ENCODE measurements around the gene CERS1.
A peak's percentile ranks its signal among the peaks of the same experiment; 100 is the strongest.

Gene CERS1

GRCh38 chr19:18939922-18940768 lies 44.2 kb upstream of the CERS1 start:
- peak; percentile 66 for DNase-seq (ENCODE audit: low read depth)
- TF ChIP-seq, protein P1, sequence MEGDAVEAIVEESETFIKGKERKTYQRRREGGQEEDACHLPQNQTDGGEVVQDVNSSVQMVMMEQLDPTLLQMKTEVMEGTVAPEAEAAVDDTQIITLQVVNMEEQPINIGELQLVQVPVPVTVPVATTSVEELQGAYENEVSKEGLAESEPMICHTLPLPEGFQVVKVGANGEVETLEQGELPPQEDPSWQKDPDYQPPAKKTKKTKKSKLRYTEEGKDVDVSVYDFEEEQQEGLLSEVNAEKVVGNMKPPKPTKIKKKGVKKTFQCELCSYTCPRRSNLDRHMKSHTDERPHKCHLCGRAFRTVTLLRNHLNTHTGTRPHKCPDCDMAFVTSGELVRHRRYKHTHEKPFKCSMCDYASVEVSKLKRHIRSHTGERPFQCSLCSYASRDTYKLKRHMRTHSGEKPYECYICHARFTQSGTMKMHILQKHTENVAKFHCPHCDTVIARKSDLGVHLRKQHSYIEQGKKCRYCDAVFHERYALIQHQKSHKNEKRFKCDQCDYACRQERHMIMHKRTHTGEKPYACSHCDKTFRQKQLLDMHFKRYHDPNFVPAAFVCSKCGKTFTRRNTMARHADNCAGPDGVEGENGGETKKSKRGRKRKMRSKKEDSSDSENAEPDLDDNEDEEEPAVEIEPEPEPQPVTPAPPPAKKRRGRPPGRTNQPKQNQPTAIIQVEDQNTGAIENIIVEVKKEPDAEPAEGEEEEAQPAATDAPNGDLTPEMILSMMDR (conservative IDR thresholded peaks at IDR 0.05; ENCODE audit: low read depth, low read length): no peak
- H3K4me3 ChIP-seq (ENCODE audit: low read depth, low read length): peak overlapping the region; percentile 77

GRCh38 chr19:18939163-18939562 lies 43.2 kb upstream of the CERS1 start:
- TF ChIP-seq, protein P1 (conservative IDR thresholded peaks at IDR 0.05; ENCODE audit: low read depth, low read length): no peak
- H3K4me3 ChIP-seq (ENCODE audit: low read depth, low read length): no peak overlapping the region
- DNase-seq (ENCODE audit: low read depth): no peak

DNA sequence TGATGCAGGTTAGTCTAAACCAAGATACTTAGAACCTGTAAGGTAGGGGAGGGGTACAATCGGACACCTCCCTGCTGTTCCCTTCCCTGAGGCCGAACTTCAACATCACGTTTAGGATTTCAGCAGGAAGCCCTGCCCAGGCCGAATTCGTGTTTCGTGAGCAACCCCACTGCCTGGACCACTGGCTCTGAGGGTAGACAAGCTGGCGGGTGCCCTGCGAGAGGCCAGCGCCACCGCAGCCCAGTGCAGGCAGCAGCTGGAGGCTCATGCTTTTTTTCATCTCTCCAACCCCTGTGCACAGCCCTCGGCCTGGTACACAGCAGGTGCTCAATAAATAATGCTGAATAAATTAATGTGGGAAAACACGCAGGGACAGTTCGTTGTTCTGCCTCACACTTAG lies 37.3 kb upstream of the CERS1 start:
- TF ChIP-seq, protein P1 (conservative IDR thresholded peaks at IDR 0.05; ENCODE audit: low read depth, low read length): no peak
- no peak for DNase-seq (ENCODE audit: low read depth)
- H3K4me3 ChIP-seq (ENCODE audit: low read depth, low read length): no peak overlapping the region

DNA sequence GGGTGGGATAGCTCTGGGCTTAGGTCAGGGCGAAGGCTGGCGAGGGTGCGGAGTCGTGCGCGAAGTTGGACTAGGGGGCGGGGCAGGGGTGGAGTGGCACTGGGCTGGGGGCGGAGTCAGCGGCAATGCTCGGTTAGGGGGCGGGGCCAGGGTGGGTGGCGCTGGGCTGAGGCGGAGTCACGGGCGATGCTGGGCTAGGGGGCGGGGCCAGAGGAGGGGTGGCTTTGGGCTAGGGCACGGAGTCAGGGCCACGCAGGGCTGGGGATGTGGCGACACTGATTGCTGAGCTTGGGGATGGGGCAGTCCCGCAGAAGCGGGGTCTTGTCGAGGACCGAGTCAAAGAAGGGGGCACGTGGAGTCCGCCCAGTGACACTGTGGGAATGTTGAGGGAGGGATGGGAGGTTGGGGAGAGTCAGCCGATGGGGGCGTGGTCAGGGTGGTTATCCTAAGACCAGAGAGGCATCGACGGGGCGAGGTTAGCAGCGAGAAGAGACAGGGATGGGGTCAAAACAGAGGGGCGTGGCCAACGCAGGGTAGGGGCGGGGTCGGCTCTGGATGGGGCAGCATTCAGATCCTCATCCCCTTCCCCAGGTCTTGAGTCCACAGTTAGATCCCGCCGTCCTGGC lies 36.4 kb upstream of the CERS1 start:
- peak; percentile 64 for DNase-seq (ENCODE audit: low read depth)
- peak overlapping the region; percentile 40 for H3K4me3 ChIP-seq (ENCODE audit: low read depth, low read length)
- TF ChIP-seq, protein P1 (conservative IDR thresholded peaks at IDR 0.05; ENCODE audit: low read depth, low read length): no peak

DNA sequence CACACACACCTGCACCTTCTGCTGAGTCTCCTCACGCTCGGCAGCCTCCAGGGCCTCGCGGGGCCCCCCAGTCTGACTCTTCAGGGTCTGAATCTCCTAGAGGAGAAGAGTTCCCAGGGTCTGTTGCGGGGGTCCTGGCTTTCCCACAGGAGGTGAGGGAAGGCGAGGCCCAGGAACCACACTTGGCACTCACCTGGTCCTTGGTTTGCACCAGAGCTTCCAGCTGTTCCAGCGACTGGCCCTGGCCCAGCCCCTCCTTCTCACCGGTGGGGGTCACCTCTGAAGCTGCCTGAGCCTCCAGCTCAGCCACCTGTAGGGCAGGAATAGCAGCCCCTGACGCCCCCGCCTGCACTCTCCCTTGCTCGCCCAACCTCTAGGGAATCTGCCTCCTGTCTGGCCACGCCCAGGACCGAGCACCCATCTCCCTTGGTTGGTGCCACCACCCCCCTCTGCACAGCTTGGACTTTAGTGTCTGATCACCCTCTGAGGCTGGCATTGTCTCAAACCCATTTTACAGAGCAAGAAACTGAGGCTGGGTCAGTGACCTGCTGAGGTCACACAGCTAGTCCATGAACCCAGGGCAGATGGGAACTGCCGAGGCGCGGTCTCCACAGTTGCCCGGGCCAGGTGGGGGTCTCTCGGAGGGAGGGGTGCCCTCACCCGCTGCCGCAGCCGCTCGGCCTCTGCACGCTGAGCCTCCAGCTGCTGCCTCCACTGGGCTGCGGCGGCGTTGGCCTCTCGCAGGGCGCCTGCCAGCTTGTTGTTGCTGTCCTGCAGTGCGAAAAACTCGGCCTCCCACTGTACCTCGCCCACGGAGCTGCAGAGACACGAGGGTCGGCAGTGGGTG lies 35.6 kb upstream of the CERS1 start:
- no peak overlapping the region for H3K4me3 ChIP-seq (ENCODE audit: low read depth, low read length)
- DNase-seq (ENCODE audit: low read depth): no peak
- TF ChIP-seq, protein P1 (conservative IDR thresholded peaks at IDR 0.05; ENCODE audit: low read depth, low read length): no peak

DNA sequence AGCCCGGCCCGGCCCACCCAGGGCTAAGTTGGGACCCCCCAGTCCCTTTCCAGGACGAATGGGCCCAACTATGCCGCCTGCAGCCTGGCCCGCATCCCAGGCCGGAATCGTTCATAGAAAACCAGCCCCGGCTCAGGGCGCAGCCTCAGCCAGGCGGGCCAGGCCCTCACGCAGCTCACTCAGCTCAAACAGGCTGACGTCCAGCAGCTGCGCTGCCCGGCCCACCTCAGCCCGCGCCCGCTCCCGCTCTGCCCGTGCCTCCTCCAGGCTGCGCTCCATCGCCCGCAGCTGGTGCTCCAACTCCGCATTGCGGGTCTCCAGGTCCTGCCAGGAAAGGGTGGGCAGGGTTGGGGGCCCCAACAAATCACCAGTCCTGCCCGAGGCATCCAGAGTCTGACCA lies 33.4 kb upstream of the CERS1 start:
- no peak for DNase-seq (ENCODE audit: low read depth)
- no peak overlapping the region for H3K4me3 ChIP-seq (ENCODE audit: low read depth, low read length)
- TF ChIP-seq, protein P1 (conservative IDR thresholded peaks at IDR 0.05; ENCODE audit: low read depth, low read length): no peak
